Amniotic stem cell (primary cell): ENCODE results near the gene GRIA4.

Source experiments
- DNase-seq: peaks from one replicate; lab custom pipeline; 2025; lab: John Stamatoyannopoulos, UW

Gene GRIA4

GRCh38 chr11:105609832-105610781 lies at the start of gene GRIA4:
TSS of gene GRIA4 (plus strand) at chr11:105610073. CDS start at chr11:105610998, 925 bp downstream.
- DNase-seq: no peak

- no peak for DNase-seq
Measured at GRCh38 chr11:105573091-105573490, 36.8 kb upstream of the GRIA4 start.

GRCh38 chr11:105574974-105575373 lies 34.9 kb upstream of the GRIA4 start:
- DNase-seq: no peak

GRCh38 chr11:105577641-105578040 lies 32.2 kb upstream of the GRIA4 start:
- no peak for DNase-seq

- no peak for DNase-seq
Measured at GRCh38 chr11:105579111-105579510, 30.8 kb upstream of the GRIA4 start.

GRCh38 chr11:105582497-105582896 lies 27.4 kb upstream of the GRIA4 start:
- no peak for DNase-seq

- peak; percentile 16 for DNase-seq
Measured at GRCh38 chr11:105588001-105588400, 21.9 kb upstream of the GRIA4 start.

GRCh38 chr11:105589346-105589745 lies 20.5 kb upstream of the GRIA4 start:
- DNase-seq: no peak

GRCh38 chr11:105592035-105592434 lies 17.8 kb upstream of the GRIA4 start:
- DNase-seq: no peak

GRCh38 chr11:105598371-105598770 lies 11.5 kb upstream of the GRIA4 start:
- DNase-seq: no peak

- no peak for DNase-seq
Measured at GRCh38 chr11:105603156-105603555, 6.7 kb upstream of the GRIA4 start.

- no peak for DNase-seq
Measured at GRCh38 chr11:105609341-105609781, 512 bp upstream of the GRIA4 start.

- no peak for DNase-seq
Measured at GRCh38 chr11:105610871-105611571, 1.1 kb downstream of the GRIA4 start.

GRCh38 chr11:105611572-105612441 lies 1.9 kb downstream of the GRIA4 start:
- DNase-seq: no peak

- DNase-seq: no peak
Measured at GRCh38 chr11:105612771-105613170, 2.9 kb downstream of the GRIA4 start.

- DNase-seq: no peak
Measured at GRCh38 chr11:105613183-105613582, 3.3 kb downstream of the GRIA4 start.

GRCh38 chr11:105618343-105618955 lies 8.6 kb downstream of the GRIA4 start:
- DNase-seq: no peak

GRCh38 chr11:105619556-105619955 lies 9.7 kb downstream of the GRIA4 start:
- no peak for DNase-seq

- no peak for DNase-seq
Measured at GRCh38 chr11:105622016-105622415, 12.1 kb downstream of the GRIA4 start.

- no peak for DNase-seq
Measured at GRCh38 chr11:105632316-105632715, 22.4 kb downstream of the GRIA4 start.

GRCh38 chr11:105635466-105635865 lies 25.6 kb downstream of the GRIA4 start:
- DNase-seq: no peak

GRCh38 chr11:105636496-105636895 lies 26.6 kb downstream of the GRIA4 start:
- DNase-seq: no peak
